IMR-90 (cell line): ENCODE data around the gene WDR46. TPM values are rescaled to one million over a fixed set of nuclear protein-coding genes. Genes with fewer than 3 reads are reported as not detected.
A peak's percentile ranks its signal among the peaks of the same experiment; 100 is the strongest.

Experiments used
- ATAC-seq: fragments of 200-7000 bp; cut with Tn5 transposase; 2 replicates; pipeline ENCODE4 v1.9.1; 2020; ENCODE audit warnings: low read depth, mild to moderate bottlenecking, moderate library complexity
- BruUV-seq: library from RNA; stranded (reverse); fragments of 400-500 nt; replicated peaks from 2 replicates; lab custom pipeline; 2021; lab: Mats Ljungman, UMichigan
- CTCF ChIA-PET: fragments of 300-600 bp; formaldehyde crosslinking; extraction: SDS; loops from one replicate; lab custom pipeline; 2021; ENCODE audit warnings: antibody characterized with exemption; lab: Yijun Ruan, JAX
- POLR2A ChIA-PET: fragments of 300-600 bp; sonication (Branson Sonifier 250); formaldehyde crosslinking; loops from one replicate; lab custom pipeline; 2022; ENCODE audit warnings: antibody characterized with exemption; ENCODE audit not compliant: unreplicated experiment; lab: Charles Lee
- DNase-seq: peaks from one replicate; pipeline ENCODE4 v3.0.0; 2013
- H2AFZ ChIP-seq: replicated peaks from 2 replicates; pipeline ENCODE3; 2013; ENCODE audit warnings: low read length, mild to moderate bottlenecking; ENCODE audit not compliant: poor library complexity
- H2AK5ac ChIP-seq: 2 replicates; pipeline ENCODE4 v1.6.1; 2013; ENCODE audit warnings: low read depth, low read length, inconsistent platforms
- H2AK9ac ChIP-seq: replicated peaks from 2 replicates; pipeline ENCODE3; 2013; ENCODE audit warnings: mild to moderate bottlenecking, low read depth, low read length, moderate library complexity; ENCODE audit not compliant: poor library complexity
- H2BK120ac ChIP-seq: 2 replicates; pipeline ENCODE4 v1.6.1; 2013; ENCODE audit warnings: low read depth, low read length, inconsistent platforms
- H2BK15ac ChIP-seq: 3 replicates; pipeline ENCODE4 v1.6.1; 2013; ENCODE audit warnings: low read depth, low read length, inconsistent platforms
- H2BK20ac ChIP-seq: 2 replicates; pipeline ENCODE4 v1.6.1; 2013; ENCODE audit warnings: low read depth, mild to moderate bottlenecking, inconsistent platforms, low read length, moderate library complexity
- H2BK5ac ChIP-seq: 2 replicates; pipeline ENCODE4 v1.6.1; 2013; ENCODE audit warnings: mild to moderate bottlenecking, low read depth, low read length, inconsistent platforms; ENCODE audit not compliant: poor library complexity, severe bottlenecking
- H3K14ac ChIP-seq: replicated peaks from 2 replicates; pipeline ENCODE4 v1.6.1; 2013; ENCODE audit warnings: low read depth, low read length, inconsistent platforms
- H3K18ac ChIP-seq: 2 replicates; pipeline ENCODE4 v1.6.1; 2013; ENCODE audit warnings: low read depth, low read length, control low read depth
- H3K23ac ChIP-seq: 2 replicates; pipeline ENCODE4 v1.6.1; 2013; ENCODE audit warnings: low read depth, low read length, inconsistent platforms
- H3K27ac ChIP-seq: 2 replicates; pipeline ENCODE4 v1.5.1; 2013; ENCODE audit warnings: mild to moderate bottlenecking, control low read depth, low read length; ENCODE audit not compliant: insufficient read depth
- H3K27me3 ChIP-seq: 2 replicates; pipeline ENCODE4 v1.6.1; 2013; ENCODE audit warnings: low read length; ENCODE audit not compliant: control insufficient read depth, insufficient read depth
- H3K36me3 ChIP-seq: 2 replicates; pipeline ENCODE4 v1.6.1; 2013; ENCODE audit warnings: low read length, mixed read lengths; ENCODE audit not compliant: control insufficient read depth, insufficient read depth
- H3K4ac ChIP-seq: 2 replicates; pipeline ENCODE4 v1.6.1; 2013; ENCODE audit warnings: low read depth, low read length, inconsistent platforms
- H3K4me1 ChIP-seq: 2 replicates; pipeline ENCODE4 v1.6.1; 2013; ENCODE audit warnings: low read length, mixed read lengths; ENCODE audit not compliant: control insufficient read depth, insufficient read depth
- H3K4me2 ChIP-seq: 2 replicates; pipeline ENCODE4 v1.6.1; 2013; ENCODE audit warnings: low read depth, mild to moderate bottlenecking, control low read depth, low read length, moderate library complexity
- H3K4me3 ChIP-seq: 2 replicates; pipeline ENCODE4 v1.5.1; 2013; ENCODE audit warnings: low read depth, mild to moderate bottlenecking, control low read depth, low read length, moderate library complexity; ENCODE audit not compliant: insufficient read depth
- H3K56ac ChIP-seq: 2 replicates; pipeline ENCODE4 v1.6.1; 2013; ENCODE audit warnings: low read length, inconsistent platforms; ENCODE audit not compliant: insufficient read depth; ENCODE audit errors: extremely low read depth
- H3K79me1 ChIP-seq, 2 experiments: 2 replicates each; pipeline ENCODE4 v1.6.1; 2013; ENCODE audit warnings: low read length in 2 of 2, inconsistent platforms in 1 of 2, low read depth in 1 of 2
- H3K9ac ChIP-seq: 2 replicates; pipeline ENCODE4 v1.6.1; 2013; ENCODE audit warnings: low read depth, low read length, control low read depth
- H3K9me1 ChIP-seq: 2 replicates; pipeline ENCODE4 v1.6.1; 2013; ENCODE audit warnings: low read length, inconsistent platforms; ENCODE audit not compliant: insufficient read depth
- H3K9me3 ChIP-seq: 2 replicates; pipeline ENCODE4 v1.6.1; 2013; ENCODE audit warnings: low read length; ENCODE audit not compliant: control insufficient read depth, insufficient read depth
- H4K20me1 ChIP-seq: 2 replicates; pipeline ENCODE4 v1.6.1; 2013; ENCODE audit warnings: low read length, inconsistent platforms; ENCODE audit not compliant: insufficient read depth
- H4K5ac ChIP-seq: 2 replicates; pipeline ENCODE4 v1.6.1; 2013; ENCODE audit warnings: mild to moderate bottlenecking, low read depth, low read length, control low read depth
- H4K8ac ChIP-seq, 2 experiments: 2 replicates each; pipeline ENCODE4 v1.6.1; 2013; ENCODE audit warnings: low read depth in 2 of 2, low read length in 2 of 2, control low read depth in 1 of 2, inconsistent platforms in 1 of 2
- H4K91ac ChIP-seq: 2 replicates; pipeline ENCODE4 v1.6.1; 2013; ENCODE audit warnings: low read depth, low read length, inconsistent platforms; ENCODE audit not compliant: insufficient read depth
- BHLHE40 ChIP-seq: fragments of 150-350 bp; IDR thresholded peaks from 2 replicates; pipeline ENCODE4 v1.6.1; 2016; ENCODE audit warnings: mild to moderate bottlenecking, low read depth, low read length
- RFX5 ChIP-seq: IDR thresholded peaks from 2 replicates; pipeline ENCODE4 v1.8.0; 2012; ENCODE audit warnings: low read depth, mild to moderate bottlenecking, low read length, moderate library complexity
- WGBS, 2 experiments: methylation state at CpG; one replicate each; pipeline versions ENCODE4 v1.1.5 to v1.1.7; 2013; ENCODE audit warnings: missing lambda C conversion rate in 2 of 2; ENCODE audit not compliant: insufficient read length in 1 of 2; ENCODE audit errors: extremely low coverage in 2 of 2; 5-methylcytosine and 5-hydroxymethylcytosine counted together
- dilution Hi-C: fragments of 300-500 bp; cut with HindIII; formaldehyde crosslinking; loops from one replicate; pipeline ENCODE4 v1.14.3; 2018; ENCODE audit warnings: low sequenced_read_pairs; ENCODE audit not compliant: unreplicated experiment
- in situ Hi-C: fragments of 300-500 bp; cut with MboI; formaldehyde crosslinking; loops from 3 replicates; pipeline ENCODE4 v1.14.3; 2019; ENCODE audit warnings: low sequenced_read_pairs, inconsistent platforms, mixed read lengths
- intact Hi-C: fragments of 100-400 bp; cut with micrococcal nuclease; formaldehyde crosslinking; loops from 2 replicates; pipeline ENCODE4 v1.10.0; 2022
- polyA plus RNA-seq, 3 experiments: library from polyadenylated mRNA; depleted of rRNA; stranded (reverse); fragments of >200 nt; gene quantifications; 2 replicates each; pipeline ENCODE4 v1.2.3, GENCODE V29; 2012; ENCODE audit warnings: low replicate concordance in 1 of 3
- total RNA-seq: library from RNA; depleted of rRNA; stranded (reverse); fragments of >200 nt; gene quantifications from 2 replicates; pipeline ENCODE4 v1.2.3, GENCODE V29; 2012

Gene WDR46
- total and polyA plus RNA-seq, 2 of the 4 experiments (the other 2 are of a cell fraction), result 73.8 to 81.6 TPM

DNA sequence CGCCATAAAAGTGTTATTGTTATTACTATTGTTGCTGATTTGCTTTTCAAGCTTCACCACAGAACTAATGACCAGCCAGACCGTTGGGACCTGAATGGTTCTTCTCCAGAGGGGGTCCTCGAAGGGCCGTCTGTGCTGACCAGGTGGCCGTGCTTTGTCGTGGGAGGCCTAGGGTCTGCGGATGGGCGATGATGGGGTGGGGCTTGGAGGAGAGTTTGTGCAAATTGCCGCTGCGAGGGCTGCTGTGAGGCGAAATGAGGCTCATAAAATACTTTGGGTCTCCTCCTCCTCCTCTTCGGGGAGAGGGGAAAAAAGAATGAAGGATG is 34.5 kb upstream of the WDR46 start:
- BruUV-seq, result no TSS peak
- Histone ChIP-seq H3K9me3 (no peaks in the 10 kb centered on the region), H3K4me3 (peak overlapping the region; percentile 85), H3K18ac (no peak overlapping the region), H4K5ac (no peak overlapping the region), H3K4me1 (peaks cover 30% of the 10 kb centered on the region), H3K27ac (peak overlapping the region; percentile 1; the same call in 1 of the 2 replicates), H2BK120ac (no peak overlapping the region), H3K79me1 (peaks cover 25 to 38% of the 10 kb centered on the region in 2 experiments), H4K8ac (peak overlapping the region; percentile 11 to 44; a peak in 2 of 4 replicates), H3K56ac (peak overlapping the region; percentile 16; the same call in 1 of the 2 replicates), H4K20me1 (peaks cover 6% of the 10 kb centered on the region), H2AK5ac (no peak overlapping the region), H2AFZ (peak overlapping the region; percentile 86), H3K23ac (peak overlapping the region; percentile 31; the same call in 1 of the 2 replicates), H3K27me3 (no peaks in the 10 kb centered on the region), H3K14ac (no peak overlapping the region), H3K36me3 (peaks cover 24% of the 10 kb centered on the region), H3K9ac (peak overlapping the region; percentile 9), H2BK15ac (no peak overlapping the region), H2AK9ac (no peak overlapping the region), H4K91ac (no peak overlapping the region), H3K4me2 (peak overlapping the region; percentile 79), H2BK5ac (no peak overlapping the region), H3K4ac (peak overlapping the region; percentile 31; the same call in 1 of the 2 replicates), H3K9me1 (peaks cover 17% of the 10 kb centered on the region), H2BK20ac (no peak overlapping the region)
- CTCF ChIA-PET, result interaction anchor here (0.6 kb wide), 1 partner anchor 17 kb away, joined by 4 read pairs; no protein-coding TSS in a partner anchor
- in situ Hi-C loops (no loop called here), intact Hi-C loops (no loop called here), dilution Hi-C loops (no loop called here)
- TF ChIP-seq BHLHE40 (no peak), RFX5 (no peak)
- POLR2A ChIA-PET, result interaction anchor here (0.6 kb wide), 1 partner anchor 11 kb away, joined by 24 read pairs; no protein-coding TSS in a partner anchor
- WGBS, 2 experiments, result no CpG with 5 or more reads among the region's 12 CpGs
- DNase-seq (no peak), ATAC-seq (no peak)
